Kidney epithelial cell (primary cell): ENCODE data around the gene NEURL4. TPM values are rescaled to one million over a fixed set of nuclear protein-coding genes. Genes with fewer than 3 reads are reported as not detected.

Source experiments
- DNase-seq: peaks from one replicate; pipeline ENCODE4 v3.0.0-alpha.2; 2010; ENCODE audit warnings: low read depth
- H3K27me3 ChIP-seq: 2 replicates; pipeline ENCODE4 v1.6.0; 2011; ENCODE audit warnings: low read length; ENCODE audit not compliant: control insufficient read depth, insufficient read depth
- H3K36me3 ChIP-seq: 2 replicates; pipeline ENCODE4 v1.5.1; 2011; ENCODE audit warnings: low read length; ENCODE audit not compliant: control insufficient read depth, insufficient read depth
- H3K4me3 ChIP-seq: 2 replicates; pipeline ENCODE4 v1.5.1; 2011; ENCODE audit warnings: low read depth, mild to moderate bottlenecking, control low read depth, low read length
- CTCF ChIP-seq: IDR thresholded peaks from 2 replicates; pipeline ENCODE4 v1.5.1; 2011; ENCODE audit warnings: mild to moderate bottlenecking, moderate library complexity, low read length, control low read depth, inconsistent platforms; ENCODE audit not compliant: insufficient read depth, poor library complexity, severe bottlenecking
- total RNA-seq: library from RNA; depleted of rRNA; stranded (reverse); fragments of >200 nt; gene quantifications from 2 replicates; pipeline ENCODE4 v1.2.3, GENCODE V29; 2015

The NEURL4 gene
- total RNA-seq, 1 donor from 2014 or later: 16.3 TPM

GRCh38 chr17:7312432-7313087, 16.6 kb downstream of the NEURL4 start:
- TF ChIP-seq CTCF: no peak
- H3K4me3 ChIP-seq: no peak overlapping the region
- peaks cover 10% of the 10 kb centered on the region for H3K36me3 ChIP-seq
- DNase-seq: no peak
- H3K27me3 ChIP-seq: no peaks in the 10 kb centered on the region

DNA sequence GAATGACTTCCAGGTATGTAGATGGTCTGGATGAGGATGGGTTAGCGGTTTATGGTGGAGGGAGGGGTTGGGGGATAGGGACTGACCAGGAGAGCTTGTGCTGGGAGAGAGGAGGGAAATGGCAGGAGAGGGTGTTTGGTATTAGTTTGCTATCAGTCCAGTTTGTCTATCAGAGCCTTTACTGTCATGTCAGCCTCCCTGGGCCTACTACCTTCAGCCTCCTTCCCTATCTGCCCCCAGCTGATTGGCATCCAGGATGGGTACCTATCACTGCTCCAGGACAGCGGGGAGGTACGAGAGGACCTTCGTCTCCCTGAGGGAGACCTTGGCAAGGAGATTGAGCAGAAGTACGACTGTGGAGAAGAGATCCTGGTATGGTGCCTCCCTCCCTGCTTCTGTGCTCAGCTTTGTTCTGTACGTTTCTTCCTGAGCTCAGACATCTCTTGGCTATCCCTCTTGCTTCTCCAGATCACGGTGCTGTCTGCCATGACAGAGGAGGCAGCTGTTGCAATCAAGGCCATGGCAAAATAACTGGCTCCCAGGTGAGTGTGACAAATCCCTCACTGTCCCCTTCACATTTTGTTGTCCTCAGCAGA, 17.9 kb downstream of the NEURL4 start:
- DNase-seq: no peak
- Histone ChIP-seq H3K4me3 (no peak overlapping the region), H3K36me3 (peaks cover 10% of the 10 kb centered on the region), H3K27me3 (no peaks in the 10 kb centered on the region)
- TF ChIP-seq CTCF: no peak

GRCh38 chr17:7309628-7310027, 19.5 kb downstream of the NEURL4 start:
- H3K27me3 ChIP-seq: no peaks in the 10 kb centered on the region
- peaks cover 10% of the 10 kb centered on the region for H3K36me3 ChIP-seq
- no peak for TF ChIP-seq CTCF
- H3K4me3 ChIP-seq: no peak overlapping the region
- no peak for DNase-seq

- DNase-seq: peak; percentile 44
- no peak for TF ChIP-seq CTCF
- H3K4me3 ChIP-seq: peak overlapping the region; percentile 56
- H3K36me3 ChIP-seq: peaks cover 10% of the 10 kb centered on the region
- H3K27me3 ChIP-seq: no peaks in the 10 kb centered on the region
These were observed 20.3 kb downstream of the NEURL4 start for GRCh38 chr17:7308625-7309433.

- Histone ChIP-seq H3K36me3 (peaks cover 7% of the 10 kb centered on the region), H3K27me3 (no peaks in the 10 kb centered on the region), H3K4me3 (peak overlapping the region; percentile 56)
- TF ChIP-seq CTCF: no peak
- DNase-seq: no peak
These were observed 21.2 kb downstream of the NEURL4 start for GRCh38 chr17:7307686-7308624.
